Activated CD8-positive, alpha-beta memory T cell treated with anti-CD3 and anti-CD28 coated beads for 36 hours (primary cell): Measurements from ENCODE around the gene LTO1. TPM values are rescaled to one million over a fixed set of nuclear protein-coding genes. Genes with fewer than 3 reads are reported as not detected.

Source experiments
- CTCF ChIA-PET: fragments of 350-600 bp; sonication (Branson Sonifier 250); formaldehyde crosslinking; loops from one replicate; lab custom pipeline; 2021; ENCODE audit warnings: antibody characterized with exemption; lab: Charles Lee
- POLR2A ChIA-PET: fragments of 350-600 bp; sonication (Branson Sonifier 250); formaldehyde crosslinking; loops from one replicate; lab custom pipeline; 2021; ENCODE audit warnings: antibody characterized with exemption; lab: Charles Lee
- total RNA-seq, 2 experiments: library from RNA; stranded (reverse); gene quantifications; one replicate each; pipeline ENCODE4 v1.2.3, GENCODE V29; 2021

Gene LTO1
- total RNA-seq, 2 experiments from 2014 or later = 23.6 to 24.8 TPM

DNA sequence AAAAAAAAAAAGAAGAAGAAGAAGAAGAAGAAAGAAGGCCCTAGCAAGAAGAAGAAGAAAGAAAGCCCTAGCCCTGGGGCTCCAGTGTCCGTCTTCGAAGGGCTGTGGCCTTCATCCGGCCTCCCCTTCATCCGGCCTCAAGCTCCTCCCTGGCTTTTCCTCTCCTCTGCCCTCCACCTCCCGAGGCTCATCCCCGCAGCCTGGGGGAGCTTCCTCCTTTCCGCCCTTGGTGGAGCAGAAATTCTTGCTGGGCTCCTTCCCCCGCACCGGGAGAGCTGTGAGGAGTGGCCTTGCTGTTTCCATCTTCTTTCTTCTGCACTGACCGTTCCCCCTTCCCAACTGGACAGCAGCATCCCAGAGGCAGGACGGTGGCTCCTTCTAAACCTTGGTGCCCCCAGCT, 9.5 kb upstream of the LTO1 start:
- ChIA-PET POLR2A (no interaction called here), CTCF (interaction anchor here (0.7 kb wide), 1 partner anchor 157 kb away, joined by 4 read pairs; no protein-coding TSS in a partner anchor)

- POLR2A ChIA-PET = no interaction called here
- CTCF ChIA-PET = interaction anchor here (0.7 kb wide), 1 partner anchor 158 kb away, joined by 4 read pairs; no protein-coding TSS in a partner anchor
These were observed 8.7 kb upstream of the LTO1 start for GRCh38 chr11:69683764-69684333.

- ChIA-PET POLR2A (no interaction called here), CTCF (no interaction called here)
These were observed 7.7 kb upstream of the LTO1 start for GRCh38 chr11:69682681-69683326.

DNA sequence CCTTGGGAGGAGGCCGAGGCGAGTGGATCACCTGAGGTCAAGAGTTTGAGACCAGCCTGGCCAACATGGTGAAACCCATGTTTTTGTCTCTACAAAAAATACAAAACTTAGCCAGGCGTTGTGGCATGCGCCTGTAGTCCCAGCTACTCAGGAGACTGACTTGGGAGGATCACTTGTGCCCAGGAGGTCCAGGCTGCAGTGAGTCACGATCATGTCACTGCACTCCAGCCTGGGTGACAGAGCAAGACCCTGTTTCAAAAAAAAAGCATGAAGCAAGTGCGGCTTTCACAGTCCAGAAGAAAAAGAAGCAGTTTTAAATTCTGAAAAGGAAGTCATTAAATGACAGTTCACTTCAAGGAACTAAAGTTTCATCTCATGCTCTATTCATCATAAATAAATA, 7.1 kb upstream of the LTO1 start:
- POLR2A ChIA-PET = no interaction called here
- CTCF ChIA-PET = no interaction called here

GRCh38 chr11:69680688-69681087, 5.5 kb upstream of the LTO1 start:
- ChIA-PET POLR2A (no interaction called here), CTCF (interaction anchor here (2.1 kb wide), 1 partner anchor 11 kb away, joined by 7 read pairs; no protein-coding TSS in a partner anchor)

DNA sequence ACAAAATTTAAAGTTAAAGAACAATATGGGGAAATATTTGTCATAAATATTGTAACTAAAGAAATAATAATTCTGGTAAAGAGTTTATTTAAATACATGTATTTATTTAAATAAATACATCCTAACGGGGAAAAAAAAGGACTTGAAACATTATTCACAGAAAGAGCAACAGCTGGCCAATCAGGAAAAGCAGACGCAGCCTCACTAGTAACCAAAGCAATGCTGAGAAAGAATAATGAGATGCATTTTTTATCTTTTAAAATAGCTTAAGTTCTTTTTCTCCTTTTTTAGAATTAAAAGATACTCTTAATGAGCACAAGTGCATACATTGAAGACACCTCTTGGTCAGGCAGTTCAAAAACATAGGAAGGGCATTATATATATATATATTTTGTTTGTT, 2.6 kb upstream of the LTO1 start:
- CTCF ChIA-PET = interaction anchor here (1.1 kb wide), 1 partner anchor 9 kb away, joined by 3 read pairs; no protein-coding TSS in a partner anchor
- POLR2A ChIA-PET = no interaction called here

DNA sequence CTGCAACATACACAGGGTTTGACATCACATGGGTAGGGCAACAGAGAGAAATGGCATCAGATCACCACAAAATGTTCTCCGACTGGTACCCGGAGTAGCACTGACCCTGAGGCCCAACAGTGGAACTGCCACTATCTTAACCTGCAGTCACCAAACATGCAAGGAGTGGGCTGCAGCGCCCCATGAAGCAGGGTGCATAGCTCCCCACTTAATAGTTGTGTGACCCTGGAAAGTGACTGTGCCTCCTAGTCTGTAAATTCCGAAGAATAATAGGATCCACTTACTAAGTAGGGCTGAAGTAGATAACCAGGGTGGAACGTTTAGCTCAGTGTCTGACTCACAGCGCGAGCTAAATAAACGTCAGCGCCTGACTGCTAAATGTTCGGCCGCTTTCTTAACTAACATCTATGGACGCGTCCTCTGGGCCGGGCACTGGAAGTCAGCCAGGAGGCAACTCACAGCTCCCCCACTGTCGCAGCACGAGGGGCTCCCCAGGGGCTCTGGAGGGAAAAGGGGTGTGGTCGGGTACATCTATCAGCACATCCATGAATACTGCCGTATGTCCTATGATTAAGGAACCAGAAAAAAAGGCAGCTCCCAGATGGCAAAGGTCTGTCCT, 777 bp downstream of the LTO1 start:
- CTCF ChIA-PET = interaction anchor here (1.3 to 1.6 kb wide), 3 partner anchors 12 to 245 kb away, joined by 3 to 4 read pairs (median 3); no protein-coding TSS in a partner anchor
- POLR2A ChIA-PET = interaction anchor here (0.7 kb wide), 1 partner anchor 35 kb away, joined by 4 read pairs; no protein-coding TSS in a partner anchor

DNA sequence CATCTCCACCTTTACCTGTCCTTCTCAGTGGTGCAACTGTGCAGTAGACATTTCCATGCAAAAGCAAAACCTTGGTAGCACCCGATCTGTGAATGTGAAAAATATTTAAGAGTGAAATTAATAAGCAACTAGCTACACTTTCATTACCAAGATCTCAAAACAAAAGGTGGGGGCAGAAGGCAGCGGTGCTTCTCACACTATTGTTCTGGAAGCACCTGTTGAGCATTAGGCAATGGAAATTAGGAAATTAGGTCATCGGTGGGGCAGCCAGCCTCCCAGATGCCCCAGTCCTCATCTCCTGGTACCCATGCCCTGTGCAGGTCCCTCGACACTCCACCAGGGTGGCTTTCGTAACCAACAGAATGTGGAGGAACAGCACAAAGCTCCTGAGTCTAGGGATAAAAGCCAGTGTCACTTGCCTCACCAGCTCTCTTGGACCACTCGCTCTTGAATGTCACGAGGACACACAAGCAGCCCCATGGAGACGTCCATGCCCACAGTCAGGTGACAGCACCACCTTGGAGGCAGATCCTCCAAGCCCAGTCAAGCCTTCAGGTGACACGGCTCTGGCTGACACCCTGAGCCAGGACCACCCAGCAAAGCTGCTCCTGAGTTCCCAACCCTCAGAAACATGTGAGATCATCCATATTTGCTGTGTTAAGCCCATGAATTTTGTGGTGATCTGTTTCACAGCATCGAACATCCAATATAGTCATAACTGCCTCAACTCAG, 3.3 kb downstream of the LTO1 start:
- POLR2A ChIA-PET = no interaction called here
- CTCF ChIA-PET = interaction anchor here (2.7 kb wide), 1 partner anchor 12 kb away, joined by 10 read pairs; no protein-coding TSS in a partner anchor

DNA sequence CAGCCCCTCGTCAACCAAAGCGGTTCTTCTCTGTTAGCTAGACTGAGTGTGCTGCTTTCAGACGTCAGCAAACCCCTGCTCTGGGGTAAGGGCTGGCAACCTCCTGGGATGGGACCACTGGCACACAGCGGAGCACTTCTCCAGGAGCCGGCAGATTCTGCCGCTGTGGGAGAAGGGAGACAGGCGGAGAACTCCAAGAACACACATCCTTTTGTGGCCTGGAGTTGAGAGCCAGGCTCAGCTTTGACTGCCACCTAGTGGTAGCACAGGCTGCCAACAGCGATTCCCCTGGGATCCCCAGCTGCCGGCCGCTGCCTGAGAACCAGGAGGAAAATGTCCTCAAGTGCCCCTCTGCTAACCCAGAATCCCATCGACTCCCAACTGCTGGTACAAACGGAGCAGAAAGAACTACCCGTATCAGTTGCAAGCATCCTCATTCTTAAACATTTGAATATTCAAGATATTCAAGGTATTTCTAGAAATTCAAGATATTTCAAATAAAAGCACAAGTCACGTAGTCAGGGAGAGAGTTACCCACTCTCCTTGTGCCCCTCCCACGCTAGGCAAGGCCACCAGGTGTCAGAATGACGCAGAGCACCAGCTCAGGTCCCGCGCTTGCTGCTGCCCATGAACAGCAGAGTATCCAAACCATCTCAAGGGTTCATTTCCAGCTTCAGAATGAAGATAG, 4.9 kb downstream of the LTO1 start:
- ChIA-PET POLR2A (no interaction called here), CTCF (interaction anchor here (0.9 to 2.7 kb wide), 4 partner anchors 9 to 77 kb away, joined by 3 to 10 read pairs (median 6); no protein-coding TSS in a partner anchor)

DNA sequence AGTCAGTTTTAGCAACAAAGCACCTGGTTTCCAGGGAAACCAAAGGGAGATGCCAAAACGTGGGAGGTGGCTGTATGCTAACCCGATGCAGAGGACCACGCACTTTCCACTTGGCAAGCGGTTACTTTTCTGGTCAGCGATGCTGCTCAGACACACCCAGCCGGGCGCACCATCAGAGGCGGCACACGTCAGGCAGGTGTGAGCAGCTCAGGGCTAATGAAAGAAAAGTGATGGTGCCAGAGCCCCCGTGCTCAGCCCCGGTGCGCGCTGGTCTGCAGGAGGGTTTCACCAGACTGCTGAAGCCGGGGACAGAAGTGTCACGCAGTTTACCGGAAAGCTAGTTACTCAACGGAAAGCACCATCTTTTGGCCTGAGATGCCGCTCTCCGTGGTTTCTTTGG, 5.7 kb downstream of the LTO1 start:
- ChIA-PET POLR2A (no interaction called here), CTCF (interaction anchor here (1.0 to 2.7 kb wide), 3 partner anchors 10 to 30 kb away, joined by 3 to 10 read pairs (median 7); no protein-coding TSS in a partner anchor)

GRCh38 chr11:69667619-69668604, 7.2 kb downstream of the LTO1 start:
- CTCF ChIA-PET = interaction anchor here (1.1 kb wide), 1 partner anchor 10 kb away, joined by 3 read pairs; no protein-coding TSS in a partner anchor
- POLR2A ChIA-PET = no interaction called here

DNA sequence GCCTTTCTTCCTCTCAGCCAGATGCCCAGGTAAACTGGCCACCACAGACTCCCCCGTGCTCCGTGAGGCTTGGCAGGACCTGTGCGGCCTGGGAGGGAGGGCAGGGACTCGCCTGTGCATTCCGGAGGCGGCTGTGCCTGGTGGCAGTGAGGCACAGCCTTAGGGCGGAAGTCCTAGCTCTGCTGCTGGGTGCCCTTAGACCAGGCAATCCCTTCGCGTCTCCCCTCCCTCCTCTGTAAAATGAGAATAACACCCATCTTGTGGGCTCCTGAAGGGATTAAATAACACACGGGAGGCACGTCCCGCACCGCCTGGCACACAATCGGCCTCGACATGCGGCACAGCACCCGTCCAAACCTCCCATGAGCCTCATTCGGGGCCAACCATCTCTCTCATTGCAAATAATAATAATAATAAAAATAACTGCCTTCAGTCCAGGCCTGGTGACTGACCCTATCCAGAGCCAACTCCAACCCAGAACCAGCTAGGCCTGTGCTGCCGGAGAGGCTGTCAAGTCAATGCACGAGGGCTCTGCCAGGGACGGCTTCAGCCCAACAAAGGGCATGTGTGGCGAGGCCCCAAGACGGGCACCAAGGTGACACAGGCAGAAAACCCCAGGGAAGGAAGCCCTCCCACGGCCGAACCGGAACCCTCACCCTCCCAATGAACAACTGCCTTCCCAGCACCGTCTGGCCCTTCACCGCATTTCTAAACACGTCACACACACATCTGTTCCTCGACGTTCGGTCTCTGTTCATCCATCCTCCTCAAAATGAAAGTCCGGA, 8.2 kb downstream of the LTO1 start:
- CTCF ChIA-PET = no interaction called here
- POLR2A ChIA-PET = no interaction called here

GRCh38 chr11:69666261-69666660, 8.9 kb downstream of the LTO1 start:
- ChIA-PET CTCF (no interaction called here), POLR2A (no interaction called here)

DNA sequence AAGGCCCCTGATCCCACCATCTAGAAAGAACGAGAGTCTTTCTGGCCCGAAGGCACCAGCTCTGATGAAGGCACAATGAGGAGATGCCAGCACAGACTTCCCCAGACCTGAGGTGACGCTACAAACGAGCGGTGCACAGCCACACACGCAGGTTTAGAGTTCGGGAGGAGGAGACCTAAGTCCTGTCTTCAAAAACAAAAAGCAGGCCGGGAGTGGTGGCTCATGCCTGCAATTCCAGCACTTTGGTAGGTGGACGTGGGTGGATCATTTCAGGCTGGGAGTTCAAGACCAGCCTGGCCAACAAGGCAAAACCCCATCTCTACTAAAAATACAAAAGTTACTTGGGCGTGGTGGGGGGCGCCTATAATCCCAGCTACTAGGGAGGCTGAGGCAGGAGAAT, 9.5 kb downstream of the LTO1 start:
- CTCF ChIA-PET = no interaction called here

DNA sequence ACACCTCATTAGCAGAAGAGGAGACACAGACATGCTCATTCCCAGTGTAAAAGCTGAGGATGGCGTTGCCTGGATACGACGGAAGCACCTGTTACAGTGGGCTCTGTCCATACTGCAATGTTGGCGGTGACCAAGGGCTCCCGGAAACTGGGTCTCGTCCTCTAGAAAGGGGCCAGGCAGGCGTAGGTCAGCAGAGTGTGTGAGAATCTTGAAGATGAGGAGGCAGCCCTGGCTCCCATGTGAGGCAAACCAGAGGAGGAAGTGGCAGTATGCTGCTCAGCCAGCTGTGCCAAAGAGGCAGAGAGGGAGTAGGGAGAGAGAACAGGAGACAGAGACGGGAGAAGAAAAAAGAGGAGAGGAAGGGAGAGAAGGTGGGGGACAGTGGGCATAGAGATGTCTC, 10.3 kb downstream of the LTO1 start:
- ChIA-PET CTCF (no interaction called here), POLR2A (no interaction called here)

More for the DNA sequence above, 9.5 kb downstream of the LTO1 start:
- POLR2A ChIA-PET = no interaction called here

DNA sequence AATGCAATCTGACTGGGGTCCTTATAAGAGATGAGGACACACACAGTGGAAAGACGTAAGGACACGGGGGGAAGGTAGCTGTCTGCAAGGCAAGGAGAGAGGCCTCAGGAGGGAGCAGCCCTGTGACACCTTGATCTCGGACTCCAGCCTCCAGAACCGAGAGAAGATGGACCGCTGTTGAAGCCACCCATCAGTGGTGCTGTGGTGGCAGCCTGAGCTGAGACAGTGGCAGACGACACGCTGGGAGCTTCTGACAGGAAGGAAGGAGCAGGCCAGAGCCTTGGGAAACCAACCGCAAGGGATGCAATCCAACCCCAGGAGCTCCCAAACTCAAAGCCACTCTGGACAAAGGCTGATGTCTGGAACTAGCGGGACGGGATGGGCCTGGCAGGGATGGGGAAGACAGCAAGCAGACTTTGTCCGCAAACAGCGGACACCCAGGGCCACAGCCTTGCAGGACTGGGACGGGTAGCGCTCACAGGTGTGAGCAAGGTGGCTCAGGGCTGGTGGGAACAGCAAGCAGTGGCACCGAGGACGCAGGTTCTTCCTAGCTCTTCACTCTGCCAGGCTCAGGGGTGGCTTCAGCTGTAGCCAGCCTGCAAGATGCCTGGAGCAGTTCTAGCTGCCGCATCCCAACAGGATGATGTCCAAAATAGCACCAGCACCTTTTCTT, 10.9 kb downstream of the LTO1 start:
- ChIA-PET CTCF (no interaction called here), POLR2A (no interaction called here)
